HG02763 (cell line): Measurements from ENCODE around the gene FYN.

Experiments used
- ATAC-seq: cut with Tn5 transposase; IDR thresholded peaks from one replicate; pipeline ENCODE4 v1.9.1; 2021; ENCODE audit warnings: mild to moderate bottlenecking, moderate library complexity; ENCODE audit not compliant: unreplicated experiment

FYN gene

GRCh38 chr6:111713236-111713635 is 160.0 kb downstream of the FYN start:
- no peak for ATAC-seq

- ATAC-seq = no peak
Observed at GRCh38 chr6:111711984-111712752, 161.1 kb downstream of the FYN start.

DNA sequence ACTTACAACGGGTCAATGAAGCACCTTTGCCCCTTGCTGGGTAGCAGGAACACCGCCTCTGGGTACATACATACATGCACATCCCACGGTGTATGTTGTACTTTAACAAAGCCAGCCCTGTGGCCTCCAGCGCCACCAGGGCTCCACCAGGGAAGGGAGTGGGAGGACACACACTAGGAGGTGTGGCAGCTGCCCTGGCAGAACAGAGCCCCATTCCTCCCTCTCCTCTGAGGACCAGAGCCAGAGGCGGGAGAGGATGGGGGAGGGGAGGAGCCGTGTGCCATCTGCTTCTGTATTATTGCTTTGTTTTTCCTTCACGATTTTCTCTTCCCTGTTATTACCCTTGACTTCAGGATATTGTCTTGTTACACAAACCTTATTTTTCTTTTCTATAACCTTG is 161.8 kb downstream of the FYN start:
- no peak for ATAC-seq

DNA sequence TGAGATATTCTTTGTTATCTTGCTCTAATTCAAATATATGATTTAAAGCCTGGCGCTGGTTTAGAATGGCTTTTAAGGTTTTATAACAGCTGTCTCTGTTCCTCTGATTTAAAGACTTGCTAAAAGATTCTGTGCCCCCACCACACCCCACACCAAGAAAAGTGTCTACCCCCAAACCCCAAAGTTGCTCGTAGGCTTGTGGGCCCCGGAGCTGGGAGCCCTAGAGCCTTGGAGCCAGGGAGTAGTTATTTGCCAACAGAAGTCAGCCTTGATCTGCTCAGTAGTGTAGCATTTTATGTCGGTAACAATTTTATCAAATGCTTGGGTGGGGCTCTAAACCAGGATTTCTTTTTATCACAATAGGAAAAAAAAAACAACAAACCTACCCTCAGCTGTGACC is 162.3 kb downstream of the FYN start:
- ATAC-seq = no peak

DNA sequence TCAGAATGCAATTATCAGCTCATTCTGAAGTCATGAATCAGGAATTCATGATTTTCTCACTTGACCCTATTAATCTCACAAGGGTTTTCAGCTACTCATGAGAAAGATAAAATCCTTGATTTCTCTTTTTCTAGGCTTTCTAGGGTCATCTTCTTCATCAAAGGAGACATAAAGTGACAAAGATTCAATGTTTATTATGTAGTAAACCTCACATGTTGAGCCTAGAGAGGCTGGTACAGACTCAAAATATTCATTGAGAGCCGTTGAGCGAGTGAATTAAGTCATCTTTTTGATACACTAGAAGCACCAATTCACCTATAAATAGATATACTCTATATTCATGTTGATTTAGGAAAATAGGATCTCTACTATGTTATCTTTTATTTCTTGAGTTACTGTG is 162.8 kb downstream of the FYN start:
- no peak for ATAC-seq

DNA sequence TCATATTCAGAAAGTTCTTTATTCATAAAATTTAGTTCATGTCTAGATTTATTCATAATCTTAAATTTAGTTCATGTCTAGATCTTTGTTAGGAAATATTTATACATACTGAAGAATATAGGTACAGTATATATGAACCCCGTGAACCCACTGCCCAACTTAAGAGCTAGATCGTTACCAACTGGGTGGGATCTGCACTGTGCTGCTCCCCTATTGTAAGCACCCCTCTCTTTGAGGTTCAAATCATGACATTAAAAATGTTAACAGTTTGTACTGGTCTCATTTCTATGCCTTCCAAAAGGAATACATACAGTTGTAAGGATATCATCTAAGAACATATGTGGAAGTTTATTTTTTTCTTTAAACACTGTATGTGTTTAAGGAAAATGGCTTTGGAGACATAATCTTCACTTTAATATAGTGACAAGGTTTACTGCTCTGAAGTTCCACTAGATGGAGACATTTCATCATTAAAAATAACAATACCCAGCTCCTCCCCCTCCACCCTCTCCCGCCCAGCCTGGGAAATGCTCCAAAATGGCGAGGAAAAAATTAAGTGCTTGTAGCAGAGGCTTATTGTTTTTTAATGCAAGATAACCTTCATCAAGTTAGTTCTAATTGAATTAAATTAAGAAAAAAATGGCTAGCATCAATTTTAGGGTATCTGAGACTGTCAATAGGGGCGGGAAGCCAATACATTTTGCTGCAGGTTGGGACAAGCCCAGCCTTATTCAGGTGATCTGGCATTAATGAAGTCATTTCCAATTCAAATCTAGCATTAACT is 163.4 kb downstream of the FYN start:
- peak; percentile 86 for ATAC-seq

DNA sequence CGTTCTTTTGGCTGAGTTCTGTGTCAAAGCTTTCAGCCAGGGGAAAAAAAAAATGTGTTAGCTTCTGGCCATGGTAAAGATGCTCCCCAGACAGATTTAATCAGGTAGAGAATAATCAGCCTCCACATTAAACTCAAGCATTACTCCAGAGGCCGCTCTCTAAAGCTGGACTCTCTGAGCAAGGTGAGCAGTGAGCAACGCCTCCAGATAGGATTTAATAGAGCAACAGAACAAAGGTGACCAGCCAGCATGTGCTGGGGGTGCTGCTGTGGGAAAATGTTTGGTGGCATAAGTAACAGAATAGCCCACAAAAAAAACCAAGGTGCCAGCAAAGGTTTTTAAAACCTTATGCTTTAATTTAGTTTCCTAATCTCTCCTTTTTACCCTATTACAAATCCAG is 164.1 kb downstream of the FYN start:
- no peak for ATAC-seq

DNA sequence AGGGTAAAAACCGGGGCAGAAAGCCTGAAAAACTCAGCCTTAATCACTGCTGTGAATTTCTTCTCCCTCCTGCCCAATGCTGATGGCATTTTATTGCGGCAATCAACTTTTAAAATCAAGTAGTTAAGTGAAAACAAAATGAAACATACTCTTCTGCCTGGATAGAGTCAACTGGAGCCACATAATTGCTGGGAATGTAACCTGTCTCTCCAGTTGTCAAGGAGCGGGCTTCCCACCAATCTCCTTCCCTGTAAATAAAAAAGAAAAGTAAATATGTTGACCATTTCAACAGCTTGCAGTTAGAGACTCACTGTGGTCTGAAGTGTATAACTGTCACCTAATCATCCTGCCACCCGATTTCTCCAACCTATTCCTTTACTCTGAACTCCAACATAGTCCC is 165.5 kb downstream of the FYN start:
- ATAC-seq = no peak

DNA sequence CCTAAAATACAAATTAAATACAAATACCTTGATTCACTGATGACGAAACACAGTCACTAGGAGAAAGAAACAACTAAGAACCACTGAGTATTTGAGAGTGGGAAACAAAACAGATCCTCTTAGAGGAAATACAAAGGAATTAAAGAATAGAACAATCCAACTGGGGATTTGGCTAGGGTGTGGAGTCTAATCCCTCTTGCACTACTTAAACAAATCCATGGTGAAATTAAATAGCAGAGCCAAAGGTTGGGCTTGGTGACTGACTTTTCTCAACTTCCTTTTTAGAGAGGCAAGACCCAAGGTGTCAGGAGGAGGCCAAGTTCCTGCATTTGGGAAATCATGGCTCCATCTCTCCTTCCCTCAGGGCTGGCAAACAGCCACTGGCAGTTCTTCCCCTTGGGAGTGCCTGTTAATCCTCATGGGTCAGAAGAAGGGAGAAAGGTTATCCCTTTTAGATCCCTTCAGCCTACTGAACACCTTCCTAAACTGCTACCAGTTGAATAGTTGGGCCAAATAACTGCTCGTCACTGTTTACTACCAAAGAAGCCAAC is 166.3 kb downstream of the FYN start:
- ATAC-seq = no peak

DNA sequence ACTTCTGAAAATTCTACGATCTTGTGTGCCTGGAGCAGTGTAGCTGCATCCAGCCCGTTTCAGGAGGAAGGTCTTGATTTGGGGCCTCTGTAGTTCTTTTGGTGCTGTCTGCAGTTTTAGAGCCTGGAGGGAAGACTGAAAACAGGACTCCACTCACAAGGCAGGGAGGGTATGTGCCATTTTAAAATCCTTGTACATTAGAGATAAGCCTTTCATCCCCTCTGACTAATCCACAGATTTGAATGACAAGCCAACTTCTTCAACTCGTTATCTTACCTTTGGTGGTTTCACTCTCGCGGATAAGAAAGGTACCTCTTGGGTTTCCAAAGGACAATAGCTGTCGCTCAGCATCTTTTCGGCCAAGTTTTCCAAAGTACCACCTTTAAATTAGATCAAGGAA is 169.5 kb downstream of the FYN start:
- ATAC-seq = no peak

DNA sequence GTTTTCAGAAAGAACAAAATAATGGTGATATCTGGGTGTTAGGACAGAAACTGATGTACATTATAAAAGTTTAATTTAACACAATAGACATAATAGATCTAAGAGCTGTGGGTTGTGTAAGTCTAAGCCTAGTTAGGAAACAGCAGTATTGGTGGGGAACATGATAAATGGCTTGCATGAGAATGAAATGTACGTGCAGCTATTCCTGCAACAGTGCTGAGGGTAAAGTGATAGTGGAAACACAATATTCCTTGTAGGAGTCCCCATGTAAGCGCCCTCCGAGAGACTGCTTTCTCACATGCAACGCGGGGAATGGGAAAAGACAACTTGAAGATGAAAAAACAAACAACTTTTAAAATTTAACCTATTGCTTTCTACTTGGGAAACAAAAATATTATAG is 171.0 kb downstream of the FYN start:
- no peak for ATAC-seq

DNA sequence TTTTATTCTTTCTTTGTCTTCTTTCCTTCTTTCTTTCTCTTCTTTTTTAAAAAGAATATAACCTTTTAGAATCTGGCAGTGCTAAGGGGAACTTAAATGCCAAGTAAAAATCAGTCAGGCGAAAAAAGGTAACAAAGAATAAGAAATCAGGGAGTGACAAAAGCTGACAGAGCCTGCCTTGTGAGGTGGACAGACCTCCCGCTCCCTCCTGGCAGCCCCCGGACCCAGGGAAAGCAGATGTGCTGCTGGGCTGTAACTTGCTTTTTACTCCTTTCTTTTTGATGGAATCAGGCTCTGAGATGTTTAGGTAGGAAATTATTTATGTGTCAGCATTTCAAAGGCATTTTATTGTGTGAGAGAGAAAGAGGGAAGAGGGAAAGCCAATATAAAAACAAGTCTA is 172.1 kb downstream of the FYN start:
- ATAC-seq = no peak

- no peak for ATAC-seq
Observed at GRCh38 chr6:111700135-111700690, 173.0 kb downstream of the FYN start.

DNA sequence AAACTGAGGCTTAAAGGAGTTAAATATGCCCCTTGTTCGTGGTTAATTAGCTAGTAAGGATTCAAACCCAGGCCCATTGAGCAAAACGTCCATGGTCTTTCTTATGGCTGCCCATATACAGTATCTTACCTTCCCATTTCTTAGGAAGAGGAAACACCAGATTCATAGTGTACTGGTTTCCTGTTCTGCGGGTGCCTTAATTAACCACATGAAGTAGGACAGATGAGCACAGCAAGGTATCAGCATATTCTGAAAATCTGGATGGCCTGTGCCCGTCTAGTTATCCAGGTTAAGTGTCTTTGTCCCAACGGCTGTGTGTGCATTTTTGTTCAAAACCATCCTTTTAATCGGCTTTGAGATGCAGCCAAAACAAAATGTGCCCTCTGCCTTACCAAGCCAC is 174.1 kb downstream of the FYN start:
- no peak for ATAC-seq

DNA sequence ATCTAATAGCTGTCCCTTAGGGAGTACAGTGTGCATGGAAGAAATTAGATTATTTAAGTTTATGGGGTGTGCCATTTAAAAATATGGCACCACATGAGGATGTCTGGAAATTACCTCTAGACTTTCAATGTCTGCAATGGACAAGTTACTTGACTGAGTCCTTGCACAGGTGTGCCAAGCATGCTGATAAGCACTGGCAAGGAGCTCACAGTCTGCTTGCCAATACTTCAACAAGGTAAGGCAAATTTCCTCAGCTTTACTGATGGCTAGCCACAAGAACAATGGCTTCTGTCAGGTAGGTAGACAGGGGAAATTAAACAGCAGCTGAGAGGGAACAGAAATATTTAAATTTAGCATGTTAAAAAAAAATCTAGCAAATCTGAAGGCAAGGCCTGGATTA is 176.4 kb downstream of the FYN start:
- no peak for ATAC-seq

- ATAC-seq = no peak
Observed at GRCh38 chr6:111692327-111693164, 180.7 kb downstream of the FYN start.

GRCh38 chr6:111691345-111692225 is 181.7 kb downstream of the FYN start:
- no peak for ATAC-seq

- ATAC-seq = no peak
Observed at GRCh38 chr6:111689946-111690345, 183.3 kb downstream of the FYN start.

DNA sequence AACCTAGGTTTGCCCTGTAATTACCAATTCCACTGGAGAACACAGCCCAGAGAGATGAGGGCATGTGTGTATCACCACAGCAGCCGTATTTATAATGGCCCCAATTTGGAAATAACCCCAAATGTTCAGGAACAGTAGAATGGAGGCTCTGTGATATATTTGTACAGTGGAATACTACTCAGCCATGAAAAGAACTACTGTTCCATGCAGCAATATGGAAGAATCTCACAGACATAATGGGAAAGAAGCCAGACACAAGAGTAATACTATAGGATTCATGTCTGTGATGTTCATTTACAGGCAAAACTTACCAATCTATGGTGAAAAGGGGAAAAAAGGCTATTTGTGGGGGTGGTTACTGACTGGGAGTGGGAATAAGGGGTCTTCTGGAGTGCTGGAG is 183.8 kb downstream of the FYN start:
- ATAC-seq = no peak

DNA sequence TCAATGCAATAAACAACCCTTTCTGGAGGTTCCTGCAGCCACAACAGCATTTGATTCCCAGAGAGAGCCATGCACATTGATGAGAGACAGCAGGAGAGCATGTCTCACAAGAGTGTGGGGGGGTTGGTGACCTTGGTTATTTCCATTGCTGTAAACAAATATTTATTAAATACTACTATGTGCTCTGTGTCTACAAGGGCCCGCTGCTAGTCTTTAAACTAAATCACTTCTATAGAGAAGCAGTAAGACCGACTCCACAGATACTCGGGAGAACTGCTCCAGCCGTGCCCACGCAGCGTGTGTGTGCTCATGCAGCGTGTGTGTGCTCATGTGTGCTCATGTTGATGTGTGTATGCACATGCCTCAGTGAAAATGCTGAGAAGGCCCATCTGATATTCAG is 184.9 kb downstream of the FYN start:
- ATAC-seq = no peak
